Stomach (tissue), 9 donors: ENCODE measurements around the gene HERC6. TPM values are rescaled to one million over a fixed set of nuclear protein-coding genes. Genes with fewer than 3 reads are reported as not detected.

ENCODE experiments used
- DNase-seq, 2 donors: peaks; one replicate each; pipeline versions ENCODE4 v3.0.0 to v3.0.0-alpha.2; 2013 to 2019
- H3K27ac ChIP-seq, 5 donors: fragments of 200-600 bp in 4 of 5; sonication (generic) in 4 of 5; one replicate each; pipeline ENCODE4 v1.5.1; 2013 to 2019; ENCODE audit warnings: mild to moderate bottlenecking in 1 of 5, moderate library complexity in 1 of 5
- H3K27me3 ChIP-seq, 3 donors: fragments of 200-600 bp; sonication (generic); one replicate each; pipeline ENCODE4 v1.5.1; 2017 to 2019; ENCODE audit warnings: mixed run types in 1 of 3
- H3K36me3 ChIP-seq, 4 donors: fragments of 200-600 bp; sonication (generic); 1 replicate in 3 of 4; 2 replicates in 1 of 4; pipeline ENCODE4 v1.5.1; 2016 to 2019
- H3K4me1 ChIP-seq, 4 donors: fragments of 200-600 bp; sonication (generic); one replicate each; pipeline ENCODE4 v1.5.1; 2016 to 2019
- H3K4me3 ChIP-seq, 4 donors: fragments of 200-600 bp; sonication (generic) in 3 of 4; one replicate each; pipeline ENCODE4 v1.5.1; 2016 to 2019; ENCODE audit warnings: mild to moderate bottlenecking in 1 of 4
- H3K9me3 ChIP-seq, 4 donors: fragments of 200-600 bp; sonication (generic); one replicate each; pipeline ENCODE4 v1.5.1; 2016 to 2019
- EP300 ChIP-seq: sonication (generic); formaldehyde crosslinking; IDR thresholded peaks from one replicate; pipeline ENCODE4 v1.6.1; 2017; ENCODE audit warnings: antibody characterized with exemption
- POLR2A ChIP-seq, 4 donors: fragments of 450-650 bp; IDR thresholded peaks; one replicate each; pipeline ENCODE4 v1.6.1; 2016; ENCODE audit warnings: antibody characterized with exemption in 4 of 4, control low read depth in 2 of 4, mild to moderate bottlenecking in 1 of 4, moderate library complexity in 1 of 4
- POLR2AphosphoS5 ChIP-seq, 3 donors: sonication (generic); formaldehyde crosslinking; IDR thresholded peaks; one replicate each; pipeline ENCODE4 v1.6.1; 2016; ENCODE audit warnings: antibody characterized with exemption in 3 of 3
- WGBS, 5 donors: extraction: QIAGEN DNeasy Blood & Tissue Kit in 3 of 5; methylation state at CpG; one replicate each; pipeline versions ENCODE4 v1.1.5 to v1.1.7; 2013 to 2018; 5-methylcytosine and 5-hydroxymethylcytosine counted together
- intact Hi-C: fragments of 100-400 bp; cut with DNase I; formaldehyde crosslinking; loops from one replicate; pipeline ENCODE4 v1.15.1; 2023; ENCODE audit warnings: low total_unique reads
- polyA plus RNA-seq, 3 donors: library from polyadenylated mRNA; stranded (reverse); fragments of 200-250 nt; gene quantifications; one replicate each; pipeline ENCODE4 v1.2.3, GENCODE V29; 2013
- total RNA-seq, 5 donors: library from RNA; depleted of rRNA; stranded (reverse); fragments of >200 nt; gene quantifications; one replicate each; pipeline versions ENCODE4 v1.1.0 to v1.2.3, GENCODE V29; 2014 to 2016
- TF ChIP-seq, protein P1 (sequence below), 7 experiments: fragments of 450-650 bp in 4 of 7; fragments of 200-600 bp in 3 of 7; sonication (generic) in 3 of 7; IDR thresholded peaks; one replicate each; pipeline ENCODE4 v1.5.1; 2016 to 2019; ENCODE audit warnings: antibody characterized with exemption in 7 of 7, control low read depth in 2 of 7, mild to moderate bottlenecking in 1 of 7
- donor health status: healthy with polysubstance abuse.
- donor health status: Bipolar disorder and iron deficiency.
- donor health status: healthy.

The HERC6 gene
- total and polyA plus RNA-seq, 8 donors: 0.58 to 18.7 (median 5.1) TPM

DNA sequence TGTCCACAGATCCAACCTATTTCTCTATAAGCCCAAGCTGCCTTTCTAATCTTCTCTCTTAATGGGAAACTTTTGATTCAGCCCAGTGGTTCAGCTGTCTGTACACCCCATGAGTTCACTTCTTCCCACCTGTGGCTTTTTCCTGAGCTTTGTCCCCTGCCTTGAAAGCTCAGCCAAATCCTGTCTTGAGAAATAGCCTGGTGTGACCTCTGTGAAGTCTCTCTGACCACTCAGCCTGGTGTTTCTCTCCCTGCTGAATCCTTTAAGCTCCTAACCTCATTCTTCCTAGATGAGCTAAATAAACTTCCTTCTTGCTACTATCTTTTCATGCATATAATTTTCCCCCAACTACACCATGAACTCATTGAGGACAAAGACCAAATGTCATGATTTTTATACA lies 63.0 kb downstream of the HERC6 start:
- intact Hi-C loops: no loop called here
- H3K36me3 ChIP-seq: peaks cover 5 to 38% (median 14%) of the 10 kb centered on the region in 4 donors
- H3K27ac ChIP-seq: no peak overlapping the region
- no peak overlapping the region for H3K4me3 ChIP-seq
- no peaks in the 10 kb centered on the region for H3K4me1 ChIP-seq
- no peak for TF ChIP-seq POLR2AphosphoS5 (IDR thresholded peaks at IDR 0.05)
- TF ChIP-seq, protein P1, sequence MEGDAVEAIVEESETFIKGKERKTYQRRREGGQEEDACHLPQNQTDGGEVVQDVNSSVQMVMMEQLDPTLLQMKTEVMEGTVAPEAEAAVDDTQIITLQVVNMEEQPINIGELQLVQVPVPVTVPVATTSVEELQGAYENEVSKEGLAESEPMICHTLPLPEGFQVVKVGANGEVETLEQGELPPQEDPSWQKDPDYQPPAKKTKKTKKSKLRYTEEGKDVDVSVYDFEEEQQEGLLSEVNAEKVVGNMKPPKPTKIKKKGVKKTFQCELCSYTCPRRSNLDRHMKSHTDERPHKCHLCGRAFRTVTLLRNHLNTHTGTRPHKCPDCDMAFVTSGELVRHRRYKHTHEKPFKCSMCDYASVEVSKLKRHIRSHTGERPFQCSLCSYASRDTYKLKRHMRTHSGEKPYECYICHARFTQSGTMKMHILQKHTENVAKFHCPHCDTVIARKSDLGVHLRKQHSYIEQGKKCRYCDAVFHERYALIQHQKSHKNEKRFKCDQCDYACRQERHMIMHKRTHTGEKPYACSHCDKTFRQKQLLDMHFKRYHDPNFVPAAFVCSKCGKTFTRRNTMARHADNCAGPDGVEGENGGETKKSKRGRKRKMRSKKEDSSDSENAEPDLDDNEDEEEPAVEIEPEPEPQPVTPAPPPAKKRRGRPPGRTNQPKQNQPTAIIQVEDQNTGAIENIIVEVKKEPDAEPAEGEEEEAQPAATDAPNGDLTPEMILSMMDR (IDR thresholded peaks at IDR 0.05): no peak
- no peak for TF ChIP-seq EP300
- no peaks in the 10 kb centered on the region for H3K27me3 ChIP-seq
- no peak for DNase-seq
- H3K9me3 ChIP-seq: no peaks in the 10 kb centered on the region

DNA sequence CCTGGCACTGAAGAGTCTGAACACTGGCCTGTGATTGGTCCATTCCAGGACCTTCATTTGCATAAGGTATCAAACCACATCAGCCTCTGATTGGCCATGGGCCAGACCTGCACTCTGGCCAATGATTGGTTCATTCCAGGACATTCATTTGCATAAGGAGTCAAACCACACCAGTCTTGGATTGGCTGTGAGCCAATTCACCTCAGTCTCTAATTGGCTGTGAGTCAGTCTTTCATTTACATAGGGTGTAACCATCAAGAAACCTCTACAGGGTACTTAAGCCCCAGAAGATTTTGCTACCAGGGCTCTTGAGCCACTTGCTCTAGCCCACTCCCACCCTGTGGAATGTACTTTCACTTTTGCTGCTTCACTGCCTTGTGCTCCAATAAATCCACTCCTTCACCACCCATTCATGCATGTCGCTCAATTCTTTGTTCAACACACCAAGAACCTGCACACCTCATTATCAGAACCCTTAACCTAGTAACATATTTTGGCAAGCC lies 64.1 kb downstream of the HERC6 start:
- intact Hi-C loops: no loop called here
- H3K9me3 ChIP-seq: no peaks in the 10 kb centered on the region
- H3K4me1 ChIP-seq: no peaks in the 10 kb centered on the region
- no peak for DNase-seq
- 91 to 100% (median 97%) methylated on average over 1 of the region's 1 CpG for WGBS, 5 donors
- TF ChIP-seq, protein P1 (IDR thresholded peaks at IDR 0.05): no peak
- TF ChIP-seq POLR2A (IDR thresholded peaks at IDR 0.05) (no peak), EP300 (no peak)
- no peak overlapping the region for H3K4me3 ChIP-seq
- H3K27me3 ChIP-seq: no peaks in the 10 kb centered on the region
- H3K27ac ChIP-seq: no peak overlapping the region
- peaks cover 5 to 34% (median 14%) of the 10 kb centered on the region in 4 donors for H3K36me3 ChIP-seq

- no peak for DNase-seq
- Histone ChIP-seq H3K27ac (no peak overlapping the region), H3K4me1 (no peaks in the 10 kb centered on the region), H3K4me3 (no peak overlapping the region), H3K36me3 (peaks cover 5 to 33% (median 14%) of the 10 kb centered on the region in 4 donors), H3K27me3 (no peaks in the 10 kb centered on the region), H3K9me3 (no peaks in the 10 kb centered on the region)
- intact Hi-C loops: no loop called here
- 88 to 92% (median 90%) methylated on average over 5 of the region's 5 CpGs for WGBS, 5 donors
- TF ChIP-seq POLR2A (IDR thresholded peaks at IDR 0.05) (no peak), EP300 (no peak), POLR2AphosphoS5 (IDR thresholded peaks at IDR 0.05) (no peak)
- TF ChIP-seq, protein P1 (IDR thresholded peaks at IDR 0.05): no peak
Measured at GRCh38 chr4:88443486-88443885, 64.8 kb downstream of the HERC6 start.

DNA sequence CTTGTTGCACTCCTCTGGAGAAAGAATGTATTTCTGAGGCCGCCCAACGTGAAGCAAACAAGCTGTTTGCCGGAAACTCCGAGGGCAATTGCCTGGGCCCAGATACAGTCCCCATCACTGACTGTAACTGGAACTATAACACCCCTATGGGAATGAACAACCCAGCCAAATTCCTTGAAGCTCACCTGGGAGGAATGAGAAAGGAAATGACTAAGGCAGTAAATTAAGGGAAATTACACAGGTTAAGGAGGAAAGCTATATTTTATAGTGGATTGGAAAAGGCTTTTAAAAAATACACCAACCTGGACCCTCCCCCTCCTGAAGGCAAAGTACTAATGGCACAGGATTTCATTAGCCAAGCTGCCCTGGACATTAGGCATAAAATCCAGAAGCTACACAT lies 66.6 kb downstream of the HERC6 start:
- Histone ChIP-seq H3K27me3 (no peaks in the 10 kb centered on the region), H3K4me3 (no peak overlapping the region), H3K27ac (no peak overlapping the region), H3K36me3 (peaks cover 5 to 25% (median 13%) of the 10 kb centered on the region in 4 donors), H3K9me3 (no peaks in the 10 kb centered on the region), H3K4me1 (no peaks in the 10 kb centered on the region)
- no peak for DNase-seq
- 83 to 93% (median 86%) methylated on average over 4 of the region's 4 CpGs for WGBS, 5 donors
- intact Hi-C loops: no loop called here
- TF ChIP-seq, protein P1 (IDR thresholded peaks at IDR 0.05): no peak
- TF ChIP-seq POLR2AphosphoS5 (IDR thresholded peaks at IDR 0.05) (no peak), EP300 (no peak), POLR2A (IDR thresholded peaks at IDR 0.05) (no peak)
